CMK (cell line): ENCODE measurements around the gene ETDB.
"Not testable (repeated sequence)": the region's sequence is repeated elsewhere in the genome, so short reads cannot be mapped to it uniquely, and the experiment has no call there.

ENCODE experiments used
- DNase-seq: peaks from one replicate; pipeline ENCODE4 v3.0.0-alpha.2; 2010; ENCODE audit warnings: low read depth

The ETDB gene

GRCh38 chrX:135120056-135120576, at the start of gene ETDB:
TSS of gene ETDB (minus strand) at chrX:135120526. CDS start at chrX:135119261, 1,265 bp downstream.
- DNase-seq: not testable (repeated sequence)

- DNase-seq: not testable (repeated sequence)
These were observed 49.2 kb upstream of the ETDB start for GRCh38 chrX:135169534-135169933.

- no peak for DNase-seq
These were observed 48.2 kb upstream of the ETDB start for GRCh38 chrX:135168486-135168885.

GRCh38 chrX:135154688-135155087, 34.4 kb upstream of the ETDB start:
- DNase-seq: not testable (repeated sequence)

GRCh38 chrX:135126145-135126544, 5.8 kb upstream of the ETDB start:
- DNase-seq: not testable (repeated sequence)

GRCh38 chrX:135116064-135116463, 4.3 kb downstream of the ETDB start:
- not testable (repeated sequence) for DNase-seq

GRCh38 chrX:135114392-135114791, 5.9 kb downstream of the ETDB start:
- no peak for DNase-seq

- DNase-seq: no peak
These were observed 7.6 kb downstream of the ETDB start for GRCh38 chrX:135112743-135113142.

GRCh38 chrX:135112096-135112729, 8.1 kb downstream of the ETDB start:
- DNase-seq: no peak

- DNase-seq: no peak
These were observed 10.8 kb downstream of the ETDB start for GRCh38 chrX:135109554-135109953.

GRCh38 chrX:135099493-135099783, 20.9 kb downstream of the ETDB start:
- no peak for DNase-seq

- not testable (repeated sequence) for DNase-seq
These were observed 23.1 kb downstream of the ETDB start for GRCh38 chrX:135097196-135097744.

GRCh38 chrX:135095715-135096114, 24.6 kb downstream of the ETDB start:
- no peak for DNase-seq

- no peak for DNase-seq
These were observed 25.6 kb downstream of the ETDB start for GRCh38 chrX:135094726-135095125.

GRCh38 chrX:135089126-135089525, 31.2 kb downstream of the ETDB start:
- DNase-seq: no peak

GRCh38 chrX:135087867-135088266, 32.5 kb downstream of the ETDB start:
- DNase-seq: no peak

GRCh38 chrX:135086197-135086854, 34.0 kb downstream of the ETDB start:
- no peak for DNase-seq

- DNase-seq: no peak
These were observed 38.5 kb downstream of the ETDB start for GRCh38 chrX:135081693-135082404.
